ACC112 (cell line): ENCODE results near the gene PKM.

Source experiments
- H2AFZ ChIP-seq: fragments of 200-600 bp; sonication (generic); one replicate; pipeline ENCODE4 v1.6.0; 2017; ENCODE audit warnings: antibody characterized with exemption, low read length; ENCODE audit not compliant: unreplicated experiment
- H3K27ac ChIP-seq: fragments of 200-600 bp; sonication (generic); 2 replicates; pipeline ENCODE4 v1.5.1; 2014; ENCODE audit warnings: low read depth, mild to moderate bottlenecking, antibody characterized with exemption, low read length, moderate library complexity
- H3K27me3 ChIP-seq: fragments of 200-600 bp; sonication (generic); 2 replicates; pipeline ENCODE4 v1.6.1; 2014; ENCODE audit warnings: mild to moderate bottlenecking, antibody characterized with exemption, low read length, moderate library complexity, mixed read lengths; ENCODE audit not compliant: insufficient read depth
- H3K36me3 ChIP-seq: fragments of 200-600 bp; sonication (generic); 2 replicates; pipeline ENCODE4 v1.6.1; 2016; ENCODE audit warnings: mild to moderate bottlenecking, antibody characterized with exemption, low read length, moderate library complexity, mixed read lengths; ENCODE audit not compliant: insufficient read depth
- H3K4me1 ChIP-seq: fragments of 200-600 bp; sonication (generic); one replicate; pipeline ENCODE4 v1.6.1; 2016; ENCODE audit warnings: low read length, mixed read lengths; ENCODE audit not compliant: insufficient read depth, unreplicated experiment, control insufficient read depth
- H3K4me3 ChIP-seq: fragments of 200-600 bp; sonication (generic); 2 replicates; pipeline ENCODE4 v1.5.1; 2014; ENCODE audit warnings: mild to moderate bottlenecking, low read depth, low read length
- H3K79me2 ChIP-seq: fragments of 200-600 bp; sonication (generic); one replicate; pipeline ENCODE4 v1.6.0; 2016; ENCODE audit warnings: low read length; ENCODE audit not compliant: control insufficient read depth, unreplicated experiment, insufficient read depth

The PKM gene

GRCh38 chr15:72235298-72235697, 4.3 kb upstream of the PKM start:
- Histone ChIP-seq H3K27me3 (no peaks in the 10 kb centered on the region), H3K4me3 (no peak overlapping the region), H2AFZ (no peak overlapping the region), H3K27ac (no peak overlapping the region), H3K36me3 (no peaks in the 10 kb centered on the region), H3K4me1 (peaks cover 27% of the 10 kb centered on the region), H3K79me2 (peaks cover 13% of the 10 kb centered on the region)

GRCh38 chr15:72233769-72234168, 2.8 kb upstream of the PKM start:
- Histone ChIP-seq H3K27ac (no peak overlapping the region), H3K79me2 (peaks cover 28% of the 10 kb centered on the region), H3K27me3 (no peaks in the 10 kb centered on the region), H3K4me1 (peaks cover 27% of the 10 kb centered on the region), H2AFZ (no peak overlapping the region), H3K4me3 (no peak overlapping the region), H3K36me3 (peaks cover 3% of the 10 kb centered on the region; the same call in 1 of the 2 replicates)

GRCh38 chr15:72231833-72232478, 966 bp upstream of the PKM start:
- H3K4me3 ChIP-seq, result peak overlapping the region; percentile 83
- peaks cover 18% of the 10 kb centered on the region for H3K4me1 ChIP-seq
- H2AFZ ChIP-seq, result peak overlapping the region; percentile 29
- H3K36me3 ChIP-seq, result peaks cover 3% of the 10 kb centered on the region; the same call in 1 of the 2 replicates
- H3K27me3 ChIP-seq, result no peaks in the 10 kb centered on the region
- H3K27ac ChIP-seq, result peak overlapping the region; percentile 96
- peaks cover 35% of the 10 kb centered on the region for H3K79me2 ChIP-seq

- Histone ChIP-seq H3K27me3 (no peaks in the 10 kb centered on the region), H3K36me3 (peaks cover 9% of the 10 kb centered on the region; the same call in 1 of the 2 replicates), H2AFZ (no peak overlapping the region), H3K4me1 (peaks cover 21% of the 10 kb centered on the region), H3K27ac (peak overlapping the region; percentile 96), H3K4me3 (peak overlapping the region; percentile 83), H3K79me2 (peaks cover 42% of the 10 kb centered on the region)
These were observed 559 bp downstream of the PKM start for GRCh38 chr15:72230197-72231065.

GRCh38 chr15:72229947-72230196, 1.1 kb downstream of the PKM start:
- Histone ChIP-seq H3K4me3 (peak overlapping the region; percentile 83), H3K4me1 (peaks cover 24% of the 10 kb centered on the region), H3K27ac (peak overlapping the region; percentile 96), H3K36me3 (peaks cover 11% of the 10 kb centered on the region; the same call in 1 of the 2 replicates), H3K27me3 (no peaks in the 10 kb centered on the region), H2AFZ (no peak overlapping the region), H3K79me2 (peaks cover 45% of the 10 kb centered on the region)

GRCh38 chr15:72229076-72229946, 1.7 kb downstream of the PKM start:
- H2AFZ ChIP-seq, result no peak overlapping the region
- H3K4me1 ChIP-seq, result peaks cover 26% of the 10 kb centered on the region
- H3K27ac ChIP-seq, result peak overlapping the region; percentile 96
- no peaks in the 10 kb centered on the region for H3K27me3 ChIP-seq
- peak overlapping the region; percentile 83 for H3K4me3 ChIP-seq
- peaks cover 14% of the 10 kb centered on the region; the same call in 1 of the 2 replicates for H3K36me3 ChIP-seq
- H3K79me2 ChIP-seq, result peaks cover 49% of the 10 kb centered on the region

- H3K4me1 ChIP-seq, result peaks cover 39% of the 10 kb centered on the region
- peaks cover 26% of the 10 kb centered on the region for H3K36me3 ChIP-seq
These were observed 3.3 kb downstream of the PKM start for GRCh38 chr15:72227720-72228119.

GRCh38 chr15:72227192-72227586, 3.8 kb downstream of the PKM start:
- Histone ChIP-seq H3K27me3 (no peaks in the 10 kb centered on the region), H3K36me3 (peaks cover 26% of the 10 kb centered on the region), H3K4me3 (peak overlapping the region; percentile 83), H3K27ac (peak overlapping the region; percentile 96), H2AFZ (no peak overlapping the region), H3K4me1 (peaks cover 40% of the 10 kb centered on the region), H3K79me2 (peaks cover 71% of the 10 kb centered on the region)

More at GRCh38 chr15:72227720-72228119, 3.3 kb downstream of the PKM start:
- Histone ChIP-seq H3K79me2 (peaks cover 65% of the 10 kb centered on the region), H3K27ac (peak overlapping the region; percentile 96), H2AFZ (no peak overlapping the region), H3K4me3 (peak overlapping the region; percentile 83), H3K27me3 (no peaks in the 10 kb centered on the region)

GRCh38 chr15:72223278-72223677, 7.7 kb downstream of the PKM start:
- Histone ChIP-seq H2AFZ (no peak overlapping the region), H3K36me3 (peaks cover 58% of the 10 kb centered on the region), H3K27ac (peak overlapping the region; percentile 30), H3K4me1 (peaks cover 60% of the 10 kb centered on the region), H3K27me3 (no peaks in the 10 kb centered on the region), H3K4me3 (peak overlapping the region; percentile 22; the same call in 1 of the 2 replicates), H3K79me2 (peaks cover 85% of the 10 kb centered on the region)

- Histone ChIP-seq H3K4me3 (no peak overlapping the region; the same call in 1 of the 2 replicates), H3K4me1 (peaks cover 60% of the 10 kb centered on the region), H2AFZ (no peak overlapping the region), H3K27ac (peak overlapping the region; percentile 41; the same call in 1 of the 2 replicates), H3K36me3 (peaks cover 66% of the 10 kb centered on the region), H3K27me3 (no peaks in the 10 kb centered on the region), H3K79me2 (peaks cover 88% of the 10 kb centered on the region)
These were observed 8.6 kb downstream of the PKM start for GRCh38 chr15:72222393-72222792.
